Neuronal stem cell (in vitro differentiated cells): Measurements from ENCODE around the gene YIPF4.

Experiments
- DNase-seq: peaks from one replicate; pipeline ENCODE4 v3.0.0-alpha.2; 2013; ENCODE audit warnings: low spot score
- H2AFZ ChIP-seq: one replicate; pipeline ENCODE4 v1.6.1; 2013; ENCODE audit warnings: mild to moderate bottlenecking, low read length, inconsistent platforms
- H2AK5ac ChIP-seq: 2 replicates; pipeline ENCODE4 v1.6.1; 2013; ENCODE audit warnings: low read depth, mild to moderate bottlenecking, inconsistent platforms, low read length, moderate library complexity, mixed read lengths
- H2BK120ac ChIP-seq: 2 replicates; pipeline ENCODE4 v1.6.1; 2013; ENCODE audit warnings: low read depth, mild to moderate bottlenecking, inconsistent platforms, low read length, moderate library complexity, mixed read lengths
- H2BK12ac ChIP-seq: one replicate; pipeline ENCODE4 v1.6.1; 2013; ENCODE audit warnings: low read length, inconsistent platforms
- H2BK15ac ChIP-seq: 2 replicates; pipeline ENCODE4 v1.6.1; 2013; ENCODE audit warnings: mild to moderate bottlenecking, low read length, inconsistent platforms, mixed read lengths
- H2BK5ac ChIP-seq: one replicate; pipeline ENCODE4 v1.6.1; 2013; ENCODE audit warnings: inconsistent platforms, mild to moderate bottlenecking, low read length, moderate library complexity
- H3K14ac ChIP-seq: one replicate; pipeline ENCODE4 v1.6.1; 2013; ENCODE audit warnings: low read length, inconsistent platforms
- H3K18ac ChIP-seq: 2 replicates; pipeline ENCODE4 v1.6.1; 2013; ENCODE audit warnings: low read length, inconsistent platforms
- H3K23ac ChIP-seq: 2 replicates; pipeline ENCODE4 v1.6.1; 2013; ENCODE audit warnings: low read depth, mild to moderate bottlenecking, mixed read lengths, low read length, inconsistent platforms; ENCODE audit not compliant: poor library complexity
- H3K27ac ChIP-seq: replicated peaks from 3 replicates; pipeline ENCODE4 v1.5.1; 2013; ENCODE audit warnings: low read length, inconsistent platforms
- H3K27me3 ChIP-seq, 3 experiments: 2 replicates each; pipeline ENCODE4 v1.6.1; 2013; ENCODE audit warnings: low read length in 3 of 3, mild to moderate bottlenecking in 2 of 3, inconsistent platforms in 1 of 3, low read depth in 1 of 3, mixed read lengths in 1 of 3, moderate library complexity in 1 of 3; ENCODE audit not compliant: control insufficient read depth in 3 of 3, insufficient read depth in 3 of 3
- H3K36me3 ChIP-seq, 2 donors: replicated peaks in 1 of 2; 2 replicates each; pipeline ENCODE4 v1.6.1; 2013; ENCODE audit warnings: low read length in 2 of 2; ENCODE audit not compliant: control insufficient read depth in 2 of 2, insufficient read depth in 2 of 2
- H3K4ac ChIP-seq: 2 replicates; pipeline ENCODE4 v1.6.1; 2013; ENCODE audit warnings: inconsistent platforms, mild to moderate bottlenecking, low read length, moderate library complexity
- H3K4me1 ChIP-seq, 2 donors: 1 replicate in 1 of 2; 2 replicates in 1 of 2; pipeline ENCODE4 v1.6.1; 2013; ENCODE audit warnings: low read length in 2 of 2, low read depth in 1 of 2; ENCODE audit not compliant: control insufficient read depth in 2 of 2, insufficient read depth in 1 of 2
- H3K4me2 ChIP-seq: one replicate; pipeline ENCODE4 v1.6.1; 2013; ENCODE audit warnings: mild to moderate bottlenecking, low read length, inconsistent platforms; ENCODE audit not compliant: insufficient read depth, poor library complexity, severe bottlenecking
- H3K4me3 ChIP-seq, 2 donors: 2 replicates each; pipeline ENCODE4 v1.5.1; 2013; ENCODE audit warnings: low read length in 2 of 2, mild to moderate bottlenecking in 2 of 2, inconsistent platforms in 1 of 2, moderate library complexity in 1 of 2
- H3K79me1 ChIP-seq: one replicate; pipeline ENCODE4 v1.6.1; 2013; ENCODE audit warnings: low read depth, mild to moderate bottlenecking, inconsistent platforms, low read length, moderate library complexity
- H3K9ac ChIP-seq: one replicate; pipeline ENCODE4 v1.6.1; 2013; ENCODE audit warnings: mild to moderate bottlenecking, low read depth, low read length, inconsistent platforms; ENCODE audit not compliant: poor library complexity
- H3K9me3 ChIP-seq, 2 donors: replicated peaks in 1 of 2; 2 replicates each; pipeline versions ENCODE3 to v1.6.1; 2013; ENCODE audit warnings: low read length in 2 of 2, mild to moderate bottlenecking in 2 of 2, inconsistent platforms in 1 of 2, low read depth in 1 of 2, mixed read lengths in 1 of 2, moderate library complexity in 1 of 2; ENCODE audit not compliant: control insufficient read depth in 2 of 2, insufficient read depth in 1 of 2
- H4K8ac ChIP-seq: one replicate; pipeline ENCODE4 v1.6.1; 2013; ENCODE audit warnings: low read depth, mild to moderate bottlenecking, inconsistent platforms, low read length, moderate library complexity
- H4K91ac ChIP-seq: one replicate; pipeline ENCODE4 v1.6.1; 2013; ENCODE audit warnings: low read length, low read depth, mild to moderate bottlenecking, inconsistent platforms; ENCODE audit not compliant: poor library complexity
- WGBS, 2 donors: extraction: QIAGEN DNeasy Blood & Tissue Kit; methylation state at CpG; one replicate each; pipeline ENCODE4 v1.1.7; 2013; ENCODE audit warnings: missing lambda C conversion rate in 2 of 2, mixed read lengths in 1 of 2; ENCODE audit not compliant: insufficient read length in 2 of 2, insufficient replicate concordance in 1 of 2; ENCODE audit errors: extremely low coverage in 2 of 2; 5-methylcytosine and 5-hydroxymethylcytosine counted together

Gene YIPF4

DNA sequence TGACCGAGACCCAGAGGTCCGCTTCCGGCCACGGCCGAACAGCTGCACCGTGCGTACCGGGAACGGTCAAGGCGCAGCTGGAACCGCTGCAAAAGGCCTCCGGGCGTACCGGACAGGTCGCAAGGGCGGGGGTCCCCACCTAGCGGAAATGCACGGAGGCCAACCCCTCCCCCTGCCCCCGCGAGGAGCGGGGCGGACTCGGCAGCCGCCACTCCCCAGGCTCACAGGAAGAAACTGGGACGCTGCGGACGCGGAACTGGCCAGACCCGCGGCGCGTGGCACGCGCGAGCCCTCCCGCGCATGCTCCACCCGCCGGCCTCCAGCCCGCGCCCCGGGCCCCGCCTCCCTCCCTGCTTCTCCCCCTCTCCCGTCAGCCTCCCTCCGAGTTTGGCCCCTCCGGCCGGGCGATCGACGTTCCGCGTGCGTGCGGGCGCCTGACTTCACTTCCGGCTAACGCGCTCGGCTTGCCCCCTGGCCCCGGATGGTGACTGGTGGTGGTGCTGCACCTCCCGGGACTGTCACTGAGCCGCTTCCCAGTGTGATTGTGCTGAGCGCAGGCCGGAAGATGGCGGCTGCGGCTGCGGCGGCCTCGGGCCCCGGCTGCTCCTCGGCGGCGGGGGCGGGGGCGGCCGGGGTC, 79.1 kb downstream of the YIPF4 start, which contains the start of gene BIRC6:
TSS of gene BIRC6 (plus strand) at position 343 of the 637 bp plus-strand sequence. CDS start at position 482, 139 bp downstream.
- Histone ChIP-seq H2BK12ac (peak within 1 kb of the TSS; percentile 24), H3K27ac (peak within 1 kb of the TSS; percentile 92), H3K23ac (peak within 1 kb of the TSS; percentile 93), H3K4me1 (peaks cover 2 to 7% of the 10 kb centered on the region in 2 donors), H3K4me3 (peak within 1 kb of the TSS; percentile 99 to 100), H3K9ac (peak within 1 kb of the TSS; percentile 99), H3K14ac (peak within 1 kb of the TSS; percentile 96), H3K9me3 (no peaks in the 10 kb centered on the region), H3K79me1 (no peaks in the 10 kb centered on the region), H2AK5ac (peak within 1 kb of the TSS; percentile 99), H2BK15ac (peak within 1 kb of the TSS; percentile 95), H2BK120ac (peak within 1 kb of the TSS; percentile 65), H4K8ac (peak within 1 kb of the TSS; percentile 65), H4K91ac (peak within 1 kb of the TSS; percentile 50), H3K4me2 (peak within 1 kb of the TSS; percentile 63), H3K27me3 (no peaks in the 10 kb centered on the region), H2BK5ac (peak within 1 kb of the TSS; percentile 99), H3K18ac (peak within 1 kb of the TSS; percentile 99), H2AFZ (peak within 1 kb of the TSS; percentile 98), H3K4ac (peak within 1 kb of the TSS; percentile 71), H3K36me3 (peaks cover 0 to 25% of the 10 kb centered on the region in 2 donors)
- no CpG with 5 or more reads among the region's 76 CpGs for WGBS, 2 donors
- DNase-seq, result peak; percentile 95

DNA sequence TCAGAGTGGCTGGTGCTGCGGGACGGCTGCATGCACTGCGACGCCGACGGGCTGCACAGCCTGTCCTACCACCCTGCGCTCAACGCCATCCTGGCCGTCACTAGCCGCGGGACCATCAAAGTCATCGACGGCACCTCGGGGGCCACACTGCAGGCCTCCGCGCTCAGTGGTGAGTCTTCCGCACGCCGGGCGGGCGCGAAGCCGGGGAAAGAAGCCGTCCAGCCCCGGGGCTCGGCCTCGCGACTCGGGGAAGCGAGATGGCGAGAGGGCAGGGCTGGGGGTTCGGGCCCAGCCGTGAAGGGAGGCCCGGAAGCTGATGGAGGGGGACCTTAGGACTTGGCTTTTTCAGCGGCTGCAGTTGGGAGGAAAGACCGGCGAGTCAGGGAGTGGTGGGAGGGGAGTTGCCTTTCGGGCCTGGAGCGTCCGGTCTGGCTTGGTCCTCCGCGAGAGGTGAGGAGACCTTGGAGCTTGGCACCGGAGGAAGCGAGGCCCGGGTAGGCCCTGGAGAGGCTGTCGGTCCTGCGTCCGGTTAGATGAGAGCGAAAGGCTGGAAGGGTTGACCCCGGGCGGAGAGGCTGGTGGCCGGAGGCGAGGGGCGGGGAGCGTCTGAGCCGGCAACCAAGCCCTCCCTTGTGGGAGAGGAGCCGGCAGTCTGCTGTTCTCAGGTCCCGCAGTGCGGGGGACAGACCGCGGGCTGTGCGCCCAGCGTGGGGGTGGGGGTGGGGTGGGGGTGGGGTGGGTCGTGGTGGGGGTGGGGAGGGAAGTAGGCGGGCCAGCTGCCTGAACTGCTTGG, 79.8 kb downstream of the YIPF4 start:
- H3K27me3 ChIP-seq, result no peaks in the 10 kb centered on the region
- H3K18ac ChIP-seq, result peak overlapping the region; percentile 95
- peak overlapping the region; percentile 96 to 99 for H3K4me3 ChIP-seq
- peak overlapping the region; percentile 65 for H4K8ac ChIP-seq
- DNase-seq, result no peak
- no peak overlapping the region for H4K91ac ChIP-seq
- H3K4me1 ChIP-seq, result peaks cover 2 to 7% of the 10 kb centered on the region in 2 donors
- H3K23ac ChIP-seq, result peak overlapping the region; percentile 93
- peak overlapping the region; percentile 92 for H3K27ac ChIP-seq
- WGBS, 2 donors, result no CpG with 5 or more reads among the region's 65 CpGs
- no peaks in the 10 kb centered on the region for H3K9me3 ChIP-seq
- H3K36me3 ChIP-seq, result peaks cover 0 to 28% of the 10 kb centered on the region in 2 donors
- peak overlapping the region; percentile 99 for H3K9ac ChIP-seq
- peak overlapping the region; percentile 98 for H2AFZ ChIP-seq
- peak overlapping the region; percentile 99 for H2AK5ac ChIP-seq
- H3K79me1 ChIP-seq, result no peaks in the 10 kb centered on the region
- H3K14ac ChIP-seq, result peak overlapping the region; percentile 95
- H3K4ac ChIP-seq, result peak overlapping the region; percentile 71
- peak overlapping the region; percentile 51 for H3K4me2 ChIP-seq
- H2BK12ac ChIP-seq, result peak overlapping the region; percentile 24
- H2BK15ac ChIP-seq, result peak overlapping the region; percentile 95
- peak overlapping the region; percentile 99 for H2BK5ac ChIP-seq
- H2BK120ac ChIP-seq, result peak overlapping the region; percentile 65

DNA sequence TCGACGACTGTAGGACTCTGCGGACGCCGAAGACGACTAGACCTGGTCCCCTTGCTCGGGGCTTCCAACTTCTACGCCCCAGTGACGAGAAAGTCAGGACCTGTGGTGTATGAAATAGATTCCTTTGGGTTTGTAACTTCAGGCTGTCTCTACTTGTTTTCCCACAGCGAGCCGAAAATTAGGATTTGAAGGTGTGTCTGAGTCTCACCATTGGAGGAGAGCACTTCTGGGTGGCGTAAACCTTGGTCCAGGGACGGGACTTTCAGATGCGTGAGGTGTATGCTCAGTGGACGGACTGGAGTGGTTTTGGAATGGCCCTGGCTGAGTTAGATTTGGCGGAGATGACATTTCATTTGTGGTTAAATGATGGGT, 80.4 kb downstream of the YIPF4 start:
- WGBS, 2 donors, result 100% methylated on average over 1 of the region's 16 CpGs; no CpG with 5 or more reads in 1 of the 2 donors
- peak overlapping the region; percentile 76 to 99 for H3K4me3 ChIP-seq
- no peak overlapping the region for H3K18ac ChIP-seq
- peaks cover 0 to 28% of the 10 kb centered on the region in 2 donors for H3K36me3 ChIP-seq
- no peak overlapping the region for H2BK12ac ChIP-seq
- H3K4me1 ChIP-seq, result peaks cover 2 to 7% of the 10 kb centered on the region in 2 donors
- H2BK120ac ChIP-seq, result no peak overlapping the region
- H3K27me3 ChIP-seq, result no peaks in the 10 kb centered on the region
- H2AK5ac ChIP-seq, result no peak overlapping the region
- H2BK15ac ChIP-seq, result no peak overlapping the region
- no peak overlapping the region for H3K14ac ChIP-seq
- no peak overlapping the region for H3K9ac ChIP-seq
- peak overlapping the region; percentile 72 for H3K4me2 ChIP-seq
- H2AFZ ChIP-seq, result no peak overlapping the region
- no peak overlapping the region for H4K91ac ChIP-seq
- DNase-seq, result peak; percentile 3
- no peaks in the 10 kb centered on the region for H3K9me3 ChIP-seq
- no peak overlapping the region for H3K4ac ChIP-seq
- H4K8ac ChIP-seq, result no peak overlapping the region
- H3K23ac ChIP-seq, result no peak overlapping the region
- H2BK5ac ChIP-seq, result no peak overlapping the region
- peaks cover 2% of the 10 kb centered on the region for H3K79me1 ChIP-seq
- H3K27ac ChIP-seq, result peak overlapping the region; percentile 44

DNA sequence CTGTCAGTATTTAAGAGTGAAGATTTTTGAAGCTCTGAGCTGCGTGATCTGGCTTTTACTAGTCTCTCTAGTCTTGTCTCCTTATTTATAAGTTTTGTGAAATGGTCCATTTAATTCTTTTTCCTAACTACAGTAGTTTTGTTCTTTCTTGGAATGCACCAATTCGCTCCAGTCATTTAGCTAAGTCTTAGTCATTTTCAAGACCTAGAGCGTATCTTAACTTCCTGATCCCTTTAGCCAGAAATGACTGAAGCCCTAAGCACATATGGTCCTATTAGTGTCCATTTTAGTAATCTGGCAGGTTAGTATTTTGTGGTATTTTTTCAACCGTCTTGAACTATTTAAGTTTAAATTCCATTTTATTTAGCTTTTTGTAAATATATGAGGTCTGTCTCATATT, 82.7 kb downstream of the YIPF4 start:
- H3K4me1 ChIP-seq, result peaks cover 2 to 7% of the 10 kb centered on the region in 2 donors
- H3K27me3 ChIP-seq, result no peaks in the 10 kb centered on the region
- H2BK12ac ChIP-seq, result no peak overlapping the region
- H2BK15ac ChIP-seq, result no peak overlapping the region
- H3K9ac ChIP-seq, result no peak overlapping the region
- no peaks in the 10 kb centered on the region for H3K9me3 ChIP-seq
- DNase-seq, result no peak
- H3K4me2 ChIP-seq, result no peak overlapping the region
- no peak overlapping the region for H2BK5ac ChIP-seq
- H2AK5ac ChIP-seq, result no peak overlapping the region
- no peak overlapping the region for H3K4ac ChIP-seq
- H3K36me3 ChIP-seq, result peaks cover 0 to 28% of the 10 kb centered on the region in 2 donors
- no peak overlapping the region for H4K8ac ChIP-seq
- H4K91ac ChIP-seq, result no peak overlapping the region
- H3K23ac ChIP-seq, result no peak overlapping the region
- no peak overlapping the region for H3K18ac ChIP-seq
- H3K4me3 ChIP-seq, result no peak overlapping the region
- H3K27ac ChIP-seq, result no peak overlapping the region
- no peak overlapping the region for H2BK120ac ChIP-seq
- peaks cover 2% of the 10 kb centered on the region for H3K79me1 ChIP-seq
- no peak overlapping the region for H2AFZ ChIP-seq
- WGBS, 2 donors, result no CpG with 5 or more reads among the region's 4 CpGs
- no peak overlapping the region for H3K14ac ChIP-seq
